Mesendoderm (in vitro differentiated cells): ENCODE measurements around the gene MCF2L.
A peak's percentile ranks its signal among the peaks of the same experiment; 100 is the strongest.

Experiments
- DNase-seq: peaks from one replicate; pipeline ENCODE4 v3.0.0; 2013
- H2AK5ac ChIP-seq: 2 replicates; pipeline ENCODE4 v1.6.1; 2013; ENCODE audit warnings: low read length, inconsistent platforms
- H2BK120ac ChIP-seq: 2 replicates; pipeline ENCODE4 v1.6.1; 2013; ENCODE audit warnings: low read depth, mild to moderate bottlenecking, low read length, moderate library complexity, mixed read lengths
- H2BK15ac ChIP-seq: replicated peaks from 2 replicates; pipeline ENCODE4 v1.6.1; 2013; ENCODE audit warnings: low read depth, mild to moderate bottlenecking, moderate library complexity
- H2BK5ac ChIP-seq: 2 replicates; pipeline ENCODE4 v1.6.1; 2013; ENCODE audit warnings: low read length, inconsistent platforms
- H3K18ac ChIP-seq: 2 replicates; pipeline ENCODE4 v1.6.1; 2013; ENCODE audit warnings: mild to moderate bottlenecking, low read length, mixed read lengths
- H3K23ac ChIP-seq: one replicate; pipeline ENCODE4 v1.6.1; 2013; ENCODE audit warnings: low read length
- H3K27ac ChIP-seq: 2 replicates; pipeline ENCODE4 v1.5.1; 2013; ENCODE audit warnings: low read depth, mild to moderate bottlenecking, inconsistent platforms, low read length, moderate library complexity
- H3K27me3 ChIP-seq: 2 replicates; pipeline ENCODE4 v1.6.1; 2013; ENCODE audit warnings: low read length, control low read depth, mild to moderate bottlenecking, inconsistent platforms; ENCODE audit not compliant: insufficient read depth, poor library complexity
- H3K36me3 ChIP-seq: 2 replicates; pipeline ENCODE4 v1.6.1; 2013; ENCODE audit warnings: low read length, inconsistent platforms; ENCODE audit not compliant: control insufficient read depth, insufficient read depth
- H3K4ac ChIP-seq: one replicate; pipeline ENCODE4 v1.6.1; 2013; ENCODE audit warnings: low read depth, mild to moderate bottlenecking, low read length, moderate library complexity
- H3K4me1 ChIP-seq: 2 replicates; pipeline ENCODE4 v1.6.1; 2013; ENCODE audit warnings: low read depth, low read length, inconsistent platforms; ENCODE audit not compliant: control insufficient read depth
- H3K4me2 ChIP-seq: 2 replicates; pipeline ENCODE4 v1.6.1; 2013; ENCODE audit warnings: low read length
- H3K4me3 ChIP-seq: 2 replicates; pipeline ENCODE4 v1.5.1; 2013; ENCODE audit warnings: mild to moderate bottlenecking, low read length
- H3K56ac ChIP-seq: one replicate; pipeline ENCODE4 v1.6.1; 2013; ENCODE audit warnings: low read length
- H3K79me1 ChIP-seq: 2 replicates; pipeline ENCODE4 v1.6.1; 2013; ENCODE audit warnings: low read length, inconsistent platforms
- H3K79me2 ChIP-seq: 2 replicates; pipeline ENCODE4 v1.6.1; 2013; ENCODE audit warnings: mild to moderate bottlenecking, low read length; ENCODE audit not compliant: control insufficient read depth, insufficient read depth
- H3K9ac ChIP-seq: 2 replicates; pipeline ENCODE4 v1.6.1; 2013; ENCODE audit warnings: low read length, inconsistent platforms
- H4K5ac ChIP-seq: one replicate; pipeline ENCODE4 v1.6.1; 2013; ENCODE audit warnings: low read length
- H4K8ac ChIP-seq: one replicate; pipeline ENCODE4 v1.6.1; 2013; ENCODE audit warnings: low read depth, mild to moderate bottlenecking, control low read depth, low read length, moderate library complexity
- WGBS: extraction: QIAGEN DNeasy Blood & Tissue Kit; methylation state at CpG from one replicate; pipeline ENCODE4 v1.1.7; 2013; ENCODE audit warnings: low lambda C conversion rate, missing lambda C conversion rate; ENCODE audit not compliant: insufficient coverage; ENCODE audit errors: extremely low coverage; 5-methylcytosine and 5-hydroxymethylcytosine counted together

MCF2L gene

DNA sequence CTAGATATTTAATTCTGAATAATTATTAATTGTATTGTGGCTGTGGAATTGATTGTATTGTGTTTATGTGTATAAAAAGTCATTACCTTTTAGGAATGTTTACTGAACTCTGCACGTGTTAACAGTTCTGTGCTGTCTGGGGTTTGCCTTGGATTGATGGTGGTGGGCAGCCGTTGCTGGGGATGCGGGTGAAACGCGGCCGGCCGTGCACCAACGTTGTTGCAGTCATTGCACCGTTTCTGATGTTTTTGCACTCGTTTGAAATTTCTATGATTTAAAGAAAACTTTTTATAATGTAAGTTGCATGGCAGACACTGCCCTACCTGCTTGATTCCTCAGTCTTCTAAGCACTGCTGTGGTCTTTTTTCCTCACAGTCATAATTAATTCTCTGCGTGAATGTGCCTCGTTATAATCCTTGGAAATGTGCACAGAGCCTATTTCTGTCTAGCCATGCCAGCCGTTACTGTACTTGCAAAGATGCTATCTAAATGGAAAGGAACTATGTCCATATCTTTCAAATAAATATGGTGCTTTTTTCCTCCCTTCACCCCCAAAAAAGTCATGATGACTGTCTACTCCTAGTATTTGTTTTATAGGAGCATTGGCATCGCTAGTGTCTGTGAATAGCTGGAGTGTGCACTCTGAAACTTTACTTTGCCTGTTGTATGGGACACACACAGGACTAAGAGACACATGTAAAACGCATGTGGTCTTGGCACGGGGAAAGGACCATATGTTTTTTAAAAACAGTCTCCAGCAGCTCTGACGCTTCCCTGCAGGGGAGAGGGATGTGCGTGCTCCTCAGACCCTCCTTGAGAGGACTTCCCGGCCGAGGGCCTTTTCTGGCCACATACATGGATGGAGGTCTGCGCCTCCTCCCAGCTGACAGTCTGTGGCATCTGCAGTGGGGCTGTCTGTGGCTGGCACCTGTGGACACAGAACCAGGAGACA, 40.7 kb upstream of the MCF2L start:
- Histone ChIP-seq H3K4ac (no peak overlapping the region), H3K18ac (no peak overlapping the region), H3K79me1 (no peaks in the 10 kb centered on the region), H3K27me3 (no peaks in the 10 kb centered on the region), H3K36me3 (no peaks in the 10 kb centered on the region), H2BK15ac (no peak overlapping the region), H3K4me3 (no peak overlapping the region), H3K9ac (no peak overlapping the region), H3K4me1 (peaks cover 6% of the 10 kb centered on the region), H2AK5ac (no peak overlapping the region), H3K79me2 (no peaks in the 10 kb centered on the region), H3K56ac (no peak overlapping the region), H3K27ac (no peak overlapping the region), H4K5ac (no peak overlapping the region), H4K8ac (no peak overlapping the region), H2BK5ac (no peak overlapping the region), H3K4me2 (no peak overlapping the region), H3K23ac (no peak overlapping the region), H2BK120ac (no peak overlapping the region)
- WGBS, result no CpG with 5 or more reads among the region's 21 CpGs
- DNase-seq, result no peak

DNA sequence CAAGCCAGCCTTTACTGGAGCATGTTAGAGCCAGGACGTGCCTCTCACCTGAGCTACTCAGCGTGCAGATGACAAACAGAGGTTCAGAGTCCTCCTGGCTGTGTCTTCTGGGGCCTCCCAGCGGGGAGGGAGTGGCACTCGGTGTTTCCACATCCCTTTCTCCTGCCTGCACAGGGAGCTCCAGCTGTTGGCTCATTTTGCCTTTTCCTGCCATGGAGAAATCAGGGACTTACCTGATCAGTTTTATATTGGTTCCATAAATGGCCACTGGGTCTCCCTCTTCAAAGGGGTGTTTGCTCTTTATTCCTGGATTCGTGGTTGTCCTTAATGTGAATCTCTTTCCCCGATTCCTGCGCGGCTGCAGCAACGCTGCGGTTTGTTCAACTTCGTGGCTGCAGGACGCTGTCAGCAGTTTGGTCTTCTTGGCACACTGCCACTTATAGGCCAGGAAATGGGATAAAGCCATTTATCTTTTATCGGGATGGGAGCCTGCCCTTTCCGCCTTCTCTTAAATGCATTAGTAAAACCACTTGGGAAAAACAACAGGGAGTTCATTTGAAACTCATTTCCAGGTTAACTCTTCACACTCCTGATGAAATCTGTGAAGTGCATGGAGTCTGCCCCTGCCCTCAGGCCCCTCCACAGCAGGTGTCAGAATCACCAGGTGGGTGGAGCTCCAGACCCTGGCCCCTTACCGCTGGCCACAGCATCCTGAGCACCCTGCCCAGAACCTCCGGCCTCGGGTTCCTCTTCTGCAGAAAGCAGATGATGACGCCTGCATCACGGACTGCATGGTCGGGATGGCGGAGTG, 39.8 kb upstream of the MCF2L start:
- Histone ChIP-seq H3K79me1 (no peaks in the 10 kb centered on the region), H3K79me2 (no peaks in the 10 kb centered on the region), H3K4me1 (peaks cover 6% of the 10 kb centered on the region), H3K18ac (no peak overlapping the region), H3K23ac (no peak overlapping the region), H2BK120ac (no peak overlapping the region), H3K36me3 (no peaks in the 10 kb centered on the region), H4K8ac (no peak overlapping the region), H3K4me3 (no peak overlapping the region), H2BK15ac (no peak overlapping the region), H3K4ac (no peak overlapping the region), H2AK5ac (no peak overlapping the region), H3K27me3 (no peaks in the 10 kb centered on the region), H3K56ac (no peak overlapping the region), H4K5ac (no peak overlapping the region), H3K27ac (no peak overlapping the region), H3K9ac (peak overlapping the region; percentile 3), H3K4me2 (peak overlapping the region; percentile 4), H2BK5ac (no peak overlapping the region)
- no CpG with 5 or more reads among the region's 21 CpGs for WGBS
- peak; percentile 29 for DNase-seq

DNA sequence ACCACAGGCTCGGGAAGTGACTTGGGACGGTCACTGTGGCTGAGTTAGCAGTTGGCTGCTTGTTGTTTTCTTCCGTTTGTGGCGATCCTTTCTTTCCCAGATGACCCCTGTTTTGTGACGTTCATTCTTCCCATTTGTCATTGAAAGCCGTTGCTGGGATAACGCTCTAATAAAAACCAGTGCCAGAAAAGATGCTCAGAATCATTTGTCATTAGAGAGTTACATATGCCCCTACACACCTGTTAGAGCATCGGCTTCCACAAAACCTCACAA, 39.3 kb upstream of the MCF2L start:
- no peaks in the 10 kb centered on the region for H3K79me2 ChIP-seq
- no peak overlapping the region for H3K4me2 ChIP-seq
- H2BK15ac ChIP-seq, result no peak overlapping the region
- no peak overlapping the region for H3K56ac ChIP-seq
- H3K27ac ChIP-seq, result no peak overlapping the region
- no CpG with 5 or more reads among the region's 8 CpGs for WGBS
- no peak for DNase-seq
- H3K27me3 ChIP-seq, result no peaks in the 10 kb centered on the region
- no peak overlapping the region for H3K9ac ChIP-seq
- H4K5ac ChIP-seq, result no peak overlapping the region
- H3K36me3 ChIP-seq, result no peaks in the 10 kb centered on the region
- H3K23ac ChIP-seq, result no peak overlapping the region
- H2BK5ac ChIP-seq, result no peak overlapping the region
- H3K4me1 ChIP-seq, result peaks cover 6% of the 10 kb centered on the region
- no peak overlapping the region for H3K4me3 ChIP-seq
- H4K8ac ChIP-seq, result no peak overlapping the region
- H2AK5ac ChIP-seq, result no peak overlapping the region
- H3K79me1 ChIP-seq, result no peaks in the 10 kb centered on the region
- H3K4ac ChIP-seq, result no peak overlapping the region
- no peak overlapping the region for H2BK120ac ChIP-seq
- H3K18ac ChIP-seq, result no peak overlapping the region

DNA sequence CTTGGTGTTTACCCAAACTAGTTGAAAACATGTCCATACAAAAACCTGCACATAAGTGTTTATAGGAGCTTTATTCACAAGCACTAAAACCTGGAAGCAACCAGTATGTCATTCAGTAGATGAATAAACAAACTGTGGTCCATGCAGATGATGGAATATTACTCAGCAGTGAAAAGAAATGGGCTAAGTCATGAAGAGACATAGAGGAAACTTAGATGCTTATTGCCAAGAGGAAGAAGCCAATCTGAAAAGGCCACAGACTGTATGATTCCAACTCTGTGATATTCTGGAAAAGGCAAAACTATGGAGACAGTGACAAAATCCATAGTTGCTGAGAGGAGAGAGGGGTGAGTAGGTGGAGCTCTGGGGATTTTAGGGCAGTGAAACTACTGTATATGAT, 38.8 kb upstream of the MCF2L start:
- DNase-seq, result no peak
- peaks cover 6% of the 10 kb centered on the region for H3K4me1 ChIP-seq
- H3K23ac ChIP-seq, result no peak overlapping the region
- H3K18ac ChIP-seq, result no peak overlapping the region
- no peaks in the 10 kb centered on the region for H3K79me2 ChIP-seq
- no peak overlapping the region for H4K5ac ChIP-seq
- H3K56ac ChIP-seq, result no peak overlapping the region
- no peaks in the 10 kb centered on the region for H3K36me3 ChIP-seq
- no peak overlapping the region for H2BK15ac ChIP-seq
- H3K4me2 ChIP-seq, result no peak overlapping the region
- H3K9ac ChIP-seq, result no peak overlapping the region
- H4K8ac ChIP-seq, result no peak overlapping the region
- H3K4me3 ChIP-seq, result no peak overlapping the region
- no peak overlapping the region for H2BK120ac ChIP-seq
- H3K4ac ChIP-seq, result no peak overlapping the region
- H2BK5ac ChIP-seq, result no peak overlapping the region
- H2AK5ac ChIP-seq, result no peak overlapping the region
- H3K27me3 ChIP-seq, result no peaks in the 10 kb centered on the region
- no peaks in the 10 kb centered on the region for H3K79me1 ChIP-seq
- no peak overlapping the region for H3K27ac ChIP-seq

DNA sequence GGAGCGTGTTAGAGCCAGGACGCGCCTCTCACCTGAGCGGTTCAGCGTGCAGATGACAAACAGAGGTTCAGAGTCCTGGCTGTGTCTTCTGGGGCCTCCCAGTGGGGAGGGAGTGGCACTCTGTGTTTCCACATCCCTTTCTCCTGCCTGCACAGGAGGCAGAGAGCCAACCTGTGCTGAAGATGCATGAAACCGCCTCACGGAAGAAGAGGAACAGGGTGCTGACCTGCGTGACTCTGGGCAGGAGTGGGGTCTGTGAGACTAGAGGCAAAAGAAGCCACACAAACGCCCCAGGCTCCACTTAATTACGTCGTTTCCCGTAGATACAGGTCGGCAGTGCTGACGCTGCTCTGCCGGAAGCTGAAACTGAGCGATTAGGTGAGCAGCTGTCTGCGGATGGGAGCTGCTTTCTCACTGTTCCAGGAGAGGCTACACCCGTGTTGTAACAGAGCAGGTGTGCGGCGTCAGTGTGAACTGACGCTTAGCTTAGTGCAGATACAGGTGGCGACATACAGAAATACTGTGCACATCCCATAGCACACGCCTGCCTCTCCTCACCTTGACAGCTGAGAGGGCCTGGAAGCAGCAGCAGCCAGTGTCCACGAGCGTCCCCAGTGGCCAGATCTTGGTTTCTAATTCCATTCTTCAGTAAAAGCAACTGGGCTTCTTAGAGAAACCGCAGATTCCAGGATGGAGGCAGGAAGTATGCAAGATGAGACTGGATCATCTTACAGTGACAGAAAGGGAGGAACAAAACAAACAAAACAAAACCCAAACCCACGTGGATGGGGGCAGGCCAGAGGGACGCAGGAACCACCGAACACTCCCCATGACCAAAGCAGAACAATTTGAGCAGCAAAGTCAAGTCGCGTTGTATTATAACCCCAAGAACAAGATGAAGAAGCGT, 37.7 kb upstream of the MCF2L start:
- Histone ChIP-seq H3K79me2 (no peaks in the 10 kb centered on the region), H2BK120ac (no peak overlapping the region), H3K4me3 (no peak overlapping the region), H4K5ac (no peak overlapping the region), H2BK15ac (no peak overlapping the region), H3K23ac (no peak overlapping the region), H2BK5ac (no peak overlapping the region), H3K56ac (no peak overlapping the region), H3K79me1 (no peaks in the 10 kb centered on the region), H4K8ac (no peak overlapping the region), H2AK5ac (no peak overlapping the region), H3K9ac (no peak overlapping the region), H3K4me1 (peaks cover 6% of the 10 kb centered on the region), H3K27ac (no peak overlapping the region), H3K18ac (no peak overlapping the region), H3K4me2 (no peak overlapping the region), H3K36me3 (no peaks in the 10 kb centered on the region), H3K4ac (no peak overlapping the region), H3K27me3 (no peaks in the 10 kb centered on the region)
- WGBS, result no CpG with 5 or more reads among the region's 32 CpGs
- DNase-seq, result peak; percentile 83
